ENCODE data around the gene TRPM5.

GRCh38 chr11:2468363-2469235 is 24.3 kb upstream of the TRPM5 start:
- TF ChIP-seq CTCF (IDR thresholded peaks at IDR 0.05) (no peak), EZH2 (IDR thresholded peaks at IDR 0.05) (no peak)

Measured in neural progenitor cell (in vitro differentiated cells).